WI38 (cell line): ENCODE results near the gene SIGLEC11.

ENCODE experiments used
- H3K4me3 ChIP-seq: 2 replicates; pipeline ENCODE4 v1.5.1; 2011; ENCODE audit warnings: low read depth, mild to moderate bottlenecking, control low read depth, low read length
- CTCF ChIP-seq: IDR thresholded peaks from 2 replicates; pipeline ENCODE4 v1.5.1; 2012; ENCODE audit warnings: low read depth, mild to moderate bottlenecking, control low read depth, low read length

Gene SIGLEC11

GRCh38 chr19:50002386-50002960, 41.5 kb upstream of the SIGLEC11 start:
- no peak overlapping the region for H3K4me3 ChIP-seq
- no peak for TF ChIP-seq CTCF

GRCh38 chr19:50001775-50002174, 40.8 kb upstream of the SIGLEC11 start:
- H3K4me3 ChIP-seq, result no peak overlapping the region
- TF ChIP-seq CTCF, result no peak

- TF ChIP-seq CTCF, result no peak
- H3K4me3 ChIP-seq, result no peak overlapping the region
Observed at GRCh38 chr19:50000841-50001557, 40.0 kb upstream of the SIGLEC11 start.

- no peak for TF ChIP-seq CTCF
- no peak overlapping the region for H3K4me3 ChIP-seq
Observed at GRCh38 chr19:50000038-50000840, 39.3 kb upstream of the SIGLEC11 start.

GRCh38 chr19:49999371-50000010, 38.5 kb upstream of the SIGLEC11 start:
- H3K4me3 ChIP-seq, result no peak overlapping the region

GRCh38 chr19:49997709-49998108, 36.7 kb upstream of the SIGLEC11 start:
- no peak overlapping the region for H3K4me3 ChIP-seq
- no peak for TF ChIP-seq CTCF

More at GRCh38 chr19:49999371-50000010, 38.5 kb upstream of the SIGLEC11 start:
- no peak for TF ChIP-seq CTCF
